Measurements from ENCODE around the gene OR10C1.
"Not testable (repeated sequence)": the region's sequence is repeated elsewhere in the genome, so short reads cannot be mapped to it uniquely, and the experiment has no call there.

Gene OR10C1, protein sequence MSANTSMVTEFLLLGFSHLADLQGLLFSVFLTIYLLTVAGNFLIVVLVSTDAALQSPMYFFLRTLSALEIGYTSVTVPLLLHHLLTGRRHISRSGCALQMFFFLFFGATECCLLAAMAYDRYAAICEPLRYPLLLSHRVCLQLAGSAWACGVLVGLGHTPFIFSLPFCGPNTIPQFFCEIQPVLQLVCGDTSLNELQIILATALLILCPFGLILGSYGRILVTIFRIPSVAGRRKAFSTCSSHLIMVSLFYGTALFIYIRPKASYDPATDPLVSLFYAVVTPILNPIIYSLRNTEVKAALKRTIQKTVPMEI

DNA sequence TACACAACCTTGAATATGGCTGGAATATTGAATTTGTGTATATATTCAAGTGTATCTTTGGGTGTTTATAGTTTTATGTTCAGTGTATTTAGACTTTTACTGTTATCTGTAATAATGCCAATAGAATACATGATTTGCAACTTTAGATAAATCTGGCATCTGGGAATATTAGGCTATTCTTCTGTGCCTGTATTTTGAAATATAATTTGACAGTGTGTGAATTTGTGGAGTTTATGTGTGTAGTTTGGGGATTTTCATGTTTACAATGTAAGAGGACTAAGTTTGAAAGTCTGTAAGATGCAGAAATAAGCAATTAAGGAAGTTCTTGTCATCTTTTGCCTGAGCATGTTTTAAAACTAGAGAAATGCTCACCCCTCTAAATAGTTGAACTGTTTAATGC lies at the start of gene OR10C1:
Gene OR10C1 (plus strand): TSS at position 301 of the 400 bp plus-strand sequence. CDS start 710 bp downstream, outside the sequence.
- no peak for DNase-seq (ENCODE audit: low read depth, low spot score)

DNA sequence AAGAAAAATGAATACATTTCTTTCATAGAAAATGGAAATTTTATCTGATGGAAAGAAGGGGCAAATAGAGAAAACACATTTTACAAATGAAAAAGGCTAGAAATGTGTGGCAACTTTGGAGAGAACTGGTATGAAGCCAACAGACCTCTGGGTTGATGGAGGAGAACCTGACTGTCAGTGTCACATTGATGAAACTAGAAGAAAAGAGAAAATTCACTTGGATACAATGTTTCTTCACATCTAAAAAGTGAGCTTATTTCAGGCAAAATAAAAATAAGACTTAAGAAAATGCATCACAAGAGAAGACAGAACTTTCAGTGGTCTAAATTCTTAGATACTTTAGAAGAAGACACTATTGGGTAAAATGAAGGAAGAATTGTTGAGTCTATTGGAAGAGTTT lies 43.8 kb upstream of the OR10C1 start, which contains the start of gene OR12D2:
Gene OR12D2 (plus strand): TSS at position 301 of the 400 bp plus-strand sequence. CDS start 1,069 bp downstream, outside the sequence.
- no peak for DNase-seq (ENCODE audit: low read depth, low spot score)

DNA sequence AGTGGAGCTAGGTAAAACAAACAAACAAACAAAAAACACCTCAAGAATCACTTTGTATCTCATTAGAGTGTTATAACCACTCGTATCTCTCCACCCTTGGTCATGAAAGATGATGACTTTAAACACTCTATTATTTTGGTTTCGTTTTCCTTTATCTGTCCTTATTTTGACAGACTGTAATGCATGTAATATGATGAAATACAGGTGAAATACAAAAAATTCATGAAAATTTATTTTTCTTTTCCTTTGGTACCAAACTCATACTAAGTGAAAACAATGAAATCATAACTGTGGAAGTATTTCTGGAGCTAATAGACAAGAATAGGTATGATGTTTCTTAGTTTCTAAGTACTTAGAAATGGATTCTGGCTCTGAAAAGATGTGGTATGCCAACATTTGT lies 39.6 kb upstream of the OR10C1 start:
- no peak for DNase-seq (ENCODE audit: low read depth, low spot score)

DNA sequence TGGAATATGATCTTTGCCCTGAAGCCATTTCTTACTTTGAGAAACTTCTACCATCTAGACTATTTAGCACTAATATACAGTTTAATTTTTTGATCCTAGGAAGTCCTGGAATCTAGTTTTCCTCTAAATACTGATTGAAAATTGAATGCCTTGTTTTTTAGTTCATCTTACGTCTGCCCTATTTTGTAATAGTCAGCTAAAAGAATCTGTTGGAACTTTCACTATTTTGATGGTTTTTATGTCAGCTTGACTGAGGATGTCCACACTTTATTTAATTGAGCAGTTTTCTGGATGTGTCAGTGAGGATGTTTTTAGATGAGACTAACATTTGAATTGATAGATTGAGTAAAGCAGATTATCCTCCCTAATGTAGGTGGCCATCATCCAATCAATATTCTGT lies 35.3 kb upstream of the OR10C1 start:
- DNase-seq (ENCODE audit: low read depth, low spot score): no peak

DNA sequence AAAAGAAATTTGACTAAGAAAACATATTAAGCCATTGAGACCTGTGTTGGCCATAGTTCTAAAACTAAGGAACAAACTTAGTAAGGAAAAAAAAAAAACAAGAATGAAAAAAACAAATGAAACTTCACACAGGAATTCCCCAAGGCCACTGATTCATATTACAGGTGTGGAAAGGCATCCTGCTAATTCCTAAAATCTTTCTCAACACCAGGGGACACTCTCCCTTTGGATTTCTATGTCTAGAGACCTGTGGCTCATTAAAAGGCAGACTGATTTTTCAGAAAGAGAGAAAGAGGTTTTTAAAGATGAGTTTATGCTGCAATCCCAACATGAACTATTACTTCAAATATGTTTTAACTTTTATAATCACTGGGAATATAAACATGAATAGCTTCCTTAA lies 24.5 kb upstream of the OR10C1 start, which contains the start of gene OR12D1:
Gene OR12D1 (plus strand): TSS at position 341 of the 400 bp plus-strand sequence.
- DNase-seq (ENCODE audit: low read depth, low spot score): no peak

DNA sequence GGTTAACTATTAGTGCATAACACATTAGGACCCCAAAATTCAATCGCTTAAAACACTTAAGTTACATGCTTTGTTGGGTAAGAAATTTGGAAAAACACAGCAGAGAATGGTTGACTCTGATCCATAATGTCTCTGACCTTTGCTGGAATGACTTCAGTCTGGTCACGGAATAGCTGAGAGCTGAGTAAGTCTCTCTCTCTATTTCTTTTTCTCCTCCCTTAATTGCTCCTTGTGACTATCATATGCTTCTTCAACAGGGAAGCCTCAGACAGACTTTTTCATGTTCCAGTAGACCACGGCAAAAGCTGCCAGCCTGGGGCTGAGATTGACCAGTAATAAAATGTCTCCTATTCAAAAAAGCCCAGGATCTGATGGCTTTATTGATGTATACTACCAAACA lies 19.6 kb upstream of the OR10C1 start:
- DNase-seq (ENCODE audit: low read depth, low spot score): no peak

DNA sequence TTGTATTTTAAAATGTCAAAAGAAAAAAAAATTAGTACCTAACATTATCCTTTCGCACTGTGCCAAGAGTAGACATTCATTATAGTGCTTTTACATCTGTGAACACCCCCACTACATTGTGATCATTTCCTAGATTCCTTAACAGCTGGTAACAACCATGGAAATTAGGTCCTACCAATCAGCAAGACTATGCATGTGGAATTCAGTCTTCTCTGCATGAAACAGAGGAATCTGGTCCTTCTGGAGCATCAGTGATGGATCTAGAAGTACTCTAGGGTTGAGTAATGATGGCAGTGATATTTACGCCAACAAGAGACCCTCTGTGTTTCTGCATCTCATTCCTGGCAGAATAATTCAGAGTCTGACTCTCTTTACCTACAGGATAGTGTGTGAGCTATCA lies 14.9 kb upstream of the OR10C1 start:
- no peak for DNase-seq (ENCODE audit: low read depth, low spot score)

DNA sequence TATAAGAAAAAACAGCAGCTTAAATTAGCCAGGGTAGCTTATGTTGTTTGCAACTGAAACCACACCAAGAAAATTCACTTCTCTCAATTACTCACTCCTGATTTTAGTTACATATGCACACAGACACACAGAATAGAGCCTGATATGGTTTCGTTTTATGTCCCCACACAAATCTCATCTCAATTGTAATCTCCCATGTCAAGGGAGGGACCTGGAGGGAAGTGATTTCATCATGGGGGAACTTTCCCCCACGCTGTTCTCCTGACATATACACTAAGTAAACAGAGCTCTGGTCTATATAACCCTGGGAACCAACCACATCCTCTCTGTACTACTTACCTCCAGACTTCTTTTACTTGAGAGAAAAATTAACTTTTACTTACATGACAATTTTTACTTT lies 14.5 kb upstream of the OR10C1 start:
- DNase-seq (ENCODE audit: low read depth, low spot score): no peak

DNA sequence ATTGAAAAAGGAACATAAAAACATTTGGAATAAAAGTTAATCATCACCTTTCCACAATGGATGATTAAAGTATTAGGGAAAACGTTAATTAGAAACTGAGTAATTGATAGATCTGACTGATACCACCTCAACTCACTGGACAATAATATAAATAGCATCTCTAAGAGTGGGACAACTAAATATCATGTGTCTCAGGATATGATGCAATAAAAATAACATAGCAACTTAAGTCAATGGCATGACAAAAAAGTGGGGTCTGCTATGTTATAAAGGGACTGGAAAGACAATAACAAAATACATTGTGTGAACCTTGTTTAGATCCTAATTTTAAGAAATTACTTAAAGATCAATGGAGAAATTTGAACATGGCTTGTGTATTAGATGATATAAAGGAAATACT lies 14.0 kb upstream of the OR10C1 start:
- DNase-seq (ENCODE audit: low read depth, low spot score): no peak

DNA sequence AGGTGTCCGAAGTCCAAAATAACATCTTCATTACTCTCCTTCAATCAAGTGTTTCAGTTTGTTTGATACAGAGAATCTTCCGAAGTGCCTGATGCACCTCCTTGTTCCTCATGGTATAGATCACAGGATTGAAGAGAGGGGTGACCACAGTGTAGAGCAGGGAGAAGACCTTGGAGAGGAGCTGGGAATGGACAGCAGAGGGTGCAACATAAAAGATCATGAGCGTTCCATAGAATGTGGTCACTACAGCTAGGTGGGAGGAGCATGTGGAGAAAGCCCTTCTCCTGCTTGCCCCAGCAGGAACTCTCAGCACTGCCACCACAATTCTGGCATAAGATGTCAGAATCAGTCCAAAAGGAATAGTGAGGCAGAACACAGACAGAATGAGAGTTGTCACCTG lies 12.5 kb upstream of the OR10C1 start:
- DNase-seq (ENCODE audit: low read depth, low spot score): no peak

DNA sequence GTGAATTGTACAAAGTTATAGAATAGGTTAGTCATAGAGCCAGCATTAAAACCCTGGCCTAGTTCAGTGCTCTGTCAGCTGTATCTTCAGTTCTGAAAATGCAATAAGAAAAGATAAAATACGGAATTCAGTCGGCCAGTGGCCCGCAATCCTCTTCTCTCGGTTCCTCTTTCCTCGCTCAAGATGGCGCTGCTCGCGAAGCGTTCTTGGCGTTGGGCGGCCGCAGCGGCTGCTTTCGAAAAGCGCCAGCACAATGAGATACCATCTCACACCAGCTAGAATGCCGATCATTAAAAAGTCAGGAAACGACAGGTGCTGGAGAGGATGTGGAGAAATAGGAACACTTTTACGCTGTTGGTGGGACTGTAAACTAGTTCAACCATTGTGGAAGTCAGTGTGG lies 2.4 kb upstream of the OR10C1 start:
- DNase-seq (ENCODE audit: low read depth, low spot score): not testable (repeated sequence)

DNA sequence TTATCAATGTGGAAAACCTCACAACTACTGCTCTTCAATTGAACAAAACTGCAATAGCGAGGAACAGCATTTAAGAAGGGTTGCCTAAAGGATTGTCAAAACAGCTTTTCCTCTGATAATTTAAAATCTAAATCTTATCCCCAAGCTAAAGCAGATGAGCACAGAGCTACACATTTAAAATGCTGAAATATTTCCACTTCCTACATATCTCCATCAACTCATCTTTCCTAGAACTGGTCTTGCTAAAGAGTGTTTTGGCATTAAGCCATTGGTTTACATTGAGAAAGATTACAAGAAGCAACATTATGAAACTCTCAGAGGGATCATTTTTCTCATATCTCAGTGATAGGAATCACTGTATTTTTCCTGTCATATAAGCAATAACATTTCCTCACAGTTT lies 3.6 kb downstream of the OR10C1 start:
- DNase-seq (ENCODE audit: low read depth, low spot score): no peak

DNA sequence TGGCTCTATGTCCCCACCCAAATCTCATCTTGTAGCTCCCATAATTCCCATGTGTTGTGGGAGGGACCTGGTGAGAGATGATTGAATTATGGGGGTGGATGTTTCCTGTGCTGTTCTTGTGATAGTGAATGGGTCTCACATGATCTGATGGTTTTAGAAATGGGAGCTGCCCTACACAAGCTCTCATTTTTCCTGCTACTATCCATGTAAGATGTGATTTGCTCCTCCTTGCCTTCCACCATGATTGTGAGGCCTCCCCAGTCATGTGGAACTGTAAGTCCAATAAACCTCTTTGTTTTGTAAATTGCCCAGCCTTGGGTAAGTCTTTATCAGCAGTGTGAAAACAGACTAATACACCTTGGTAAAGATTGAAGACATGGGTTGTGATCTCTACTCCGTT lies 4.9 kb downstream of the OR10C1 start:
- not testable (repeated sequence) for DNase-seq (ENCODE audit: low read depth, low spot score)

DNA sequence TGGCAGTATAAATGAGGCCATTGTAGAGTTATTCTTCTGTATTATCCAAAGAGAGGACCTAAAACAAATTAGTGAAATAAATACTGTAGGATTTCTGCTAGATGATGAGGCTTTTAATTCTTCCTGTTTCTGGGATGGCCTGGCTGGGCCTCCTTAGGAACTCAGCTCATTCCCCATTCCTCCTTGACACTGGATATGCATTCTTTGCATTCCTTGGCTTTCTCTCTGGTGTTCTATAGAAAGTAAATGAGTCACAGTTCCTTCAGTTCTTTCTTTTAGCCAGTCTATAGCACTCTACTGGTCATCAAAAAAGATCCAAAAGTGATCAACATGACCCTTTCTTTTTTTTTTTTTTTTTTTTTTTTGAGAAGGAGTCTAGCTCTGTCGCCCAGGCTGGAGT lies 8.6 kb downstream of the OR10C1 start:
- DNase-seq (ENCODE audit: low read depth, low spot score): no peak

DNA sequence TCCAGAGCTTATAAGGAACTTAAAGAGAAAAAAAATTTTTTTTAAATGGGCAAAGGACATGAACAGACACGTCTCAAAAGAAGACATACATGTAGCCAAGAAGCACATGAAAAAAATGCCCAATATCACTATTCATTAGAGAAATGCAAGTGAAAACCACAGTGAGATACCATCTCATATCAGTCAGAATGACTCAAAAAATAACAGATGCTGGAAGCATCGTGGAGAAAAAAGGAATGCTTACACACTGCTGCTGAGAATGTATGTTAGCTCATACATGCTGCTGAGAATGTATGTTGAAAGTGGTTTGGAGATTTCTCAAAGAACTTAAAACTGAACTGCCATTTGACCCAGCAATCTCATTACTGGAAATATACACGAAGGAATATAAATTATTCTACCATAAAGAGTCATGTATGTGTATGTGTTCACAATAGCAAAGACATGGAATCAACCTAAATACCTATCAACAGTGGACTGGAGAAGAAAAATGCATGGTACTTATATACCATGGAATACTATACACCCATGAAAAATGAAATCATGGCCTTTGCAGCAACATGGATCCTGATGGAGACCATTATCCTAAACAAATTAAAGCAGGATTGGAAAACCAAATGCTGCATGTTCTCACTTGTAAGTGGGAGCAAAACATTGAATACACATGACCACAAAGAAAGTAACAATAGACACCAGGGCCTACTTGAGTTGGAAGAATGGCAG lies 12.5 kb downstream of the OR10C1 start:
- DNase-seq (ENCODE audit: low read depth, low spot score): no peak

DNA sequence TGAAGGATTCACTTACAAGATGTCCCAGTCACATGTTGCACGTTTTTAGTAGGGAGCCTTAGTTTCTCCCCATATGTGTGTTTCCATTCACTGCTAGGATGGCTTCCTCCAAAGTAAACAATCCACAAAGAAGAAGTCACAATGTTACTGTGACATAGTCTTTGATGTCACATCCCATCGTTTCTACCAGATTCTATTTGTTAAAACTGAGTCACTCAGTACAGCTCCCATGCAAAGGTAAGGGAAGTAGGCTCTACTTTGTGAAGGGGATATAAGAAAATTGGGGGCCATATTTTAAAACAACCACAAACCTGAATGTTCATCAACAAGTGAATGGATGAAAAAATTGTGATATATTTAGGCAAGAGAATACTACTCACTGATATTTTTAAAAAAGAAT lies 17.9 kb downstream of the OR10C1 start, which contains the start of the genes OR11A1 and OR2H1:
Gene OR11A1 (minus strand): TSS at position 101 of the 400 bp plus-strand sequence. CDS start 29,430 bp downstream, outside the sequence.
Gene OR2H1 (plus strand): TSS at position 185 of the 400 bp plus-strand sequence. CDS start 4,615 bp downstream, outside the sequence.
- DNase-seq (ENCODE audit: low read depth, low spot score): no peak

DNA sequence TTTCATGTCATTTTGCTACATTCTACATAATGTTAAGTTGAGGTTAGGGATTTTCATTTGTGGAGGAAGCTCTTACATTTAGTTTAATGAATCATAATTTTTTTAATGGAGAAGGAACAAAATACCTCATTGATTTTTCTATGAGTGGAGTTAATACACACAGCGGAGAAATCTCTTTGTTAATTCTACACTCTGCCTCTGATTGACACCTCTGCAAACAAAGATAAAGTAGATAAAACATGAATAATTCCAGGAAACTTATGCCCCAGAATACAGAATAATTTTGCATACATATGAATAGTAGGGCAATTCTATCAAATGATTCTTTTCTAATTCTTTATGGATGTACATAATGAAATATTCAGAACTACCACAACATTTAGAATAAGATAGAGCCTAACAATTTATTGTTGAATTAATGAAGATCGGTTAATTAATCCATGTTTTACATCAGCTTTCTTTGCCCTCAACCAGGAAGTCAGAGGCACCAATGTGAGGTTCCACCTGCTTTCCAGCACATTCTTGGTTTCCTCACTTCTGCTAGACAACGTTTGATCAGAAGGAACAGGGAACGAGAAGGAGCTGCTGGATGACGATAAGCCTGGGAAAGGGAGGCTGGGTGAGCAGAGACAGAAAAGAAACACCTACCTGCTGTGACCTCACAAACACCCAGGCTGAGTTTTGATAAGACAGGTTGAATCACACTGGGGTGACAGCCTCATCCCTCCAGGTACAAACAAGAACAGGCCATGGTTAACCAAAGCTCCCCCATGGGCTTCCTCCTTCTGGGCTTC lies 22.1 kb downstream of the OR10C1 start:
- DNase-seq (ENCODE audit: low read depth, low spot score): no peak

DNA sequence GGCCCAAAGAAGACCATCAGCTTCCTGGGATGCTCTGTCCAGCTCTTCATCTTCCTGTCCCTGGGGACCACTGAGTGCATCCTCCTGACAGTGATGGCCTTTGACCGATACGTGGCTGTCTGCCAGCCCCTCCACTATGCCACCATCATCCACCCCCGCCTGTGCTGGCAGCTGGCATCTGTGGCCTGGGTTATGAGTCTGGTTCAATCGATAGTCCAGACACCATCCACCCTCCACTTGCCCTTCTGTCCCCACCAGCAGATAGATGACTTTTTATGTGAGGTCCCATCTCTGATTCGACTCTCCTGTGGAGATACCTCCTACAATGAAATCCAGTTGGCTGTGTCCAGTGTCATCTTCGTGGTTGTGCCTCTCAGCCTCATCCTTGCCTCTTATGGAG lies 22.9 kb downstream of the OR10C1 start:
- DNase-seq (ENCODE audit: low read depth, low spot score): no peak

DNA sequence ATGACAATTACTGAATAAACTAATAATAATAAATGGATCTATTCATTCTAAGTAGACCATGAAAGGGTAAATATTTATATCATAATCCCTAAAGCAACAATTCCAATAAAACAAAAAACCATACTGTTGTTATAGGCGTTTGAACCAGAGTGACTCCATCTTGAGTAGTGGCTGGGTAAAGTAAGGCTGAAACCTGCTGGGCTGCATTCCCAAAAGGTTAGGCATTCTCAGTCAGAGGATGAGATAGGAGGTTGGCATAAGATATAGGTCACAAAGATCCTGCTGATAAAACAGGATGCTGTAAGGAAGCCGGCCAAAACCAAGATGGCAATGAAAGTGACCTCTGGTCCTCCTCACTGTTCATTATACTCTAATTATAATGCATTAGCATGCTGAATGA lies 26.2 kb downstream of the OR10C1 start:
- no peak for DNase-seq (ENCODE audit: low read depth, low spot score)

DNA sequence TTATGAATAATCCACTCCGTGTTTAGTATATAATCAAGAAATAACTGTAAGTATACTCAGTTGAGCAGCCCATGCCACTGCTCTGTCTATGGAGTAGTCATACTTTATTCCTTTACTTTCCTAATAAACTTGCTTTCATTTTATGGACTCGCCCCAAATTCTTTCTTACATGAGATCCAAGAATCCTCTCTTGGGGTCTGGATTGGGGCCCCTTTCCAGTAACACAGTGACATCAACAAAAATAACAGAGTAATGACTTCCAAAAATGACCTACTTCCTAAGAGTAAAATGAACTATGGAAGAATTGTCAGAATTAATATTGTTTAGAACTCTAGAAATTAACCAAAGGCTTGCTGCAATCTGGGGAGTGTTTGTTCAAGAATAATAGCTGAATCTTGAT lies 26.7 kb downstream of the OR10C1 start:
- no peak for DNase-seq (ENCODE audit: low read depth, low spot score)

DNA sequence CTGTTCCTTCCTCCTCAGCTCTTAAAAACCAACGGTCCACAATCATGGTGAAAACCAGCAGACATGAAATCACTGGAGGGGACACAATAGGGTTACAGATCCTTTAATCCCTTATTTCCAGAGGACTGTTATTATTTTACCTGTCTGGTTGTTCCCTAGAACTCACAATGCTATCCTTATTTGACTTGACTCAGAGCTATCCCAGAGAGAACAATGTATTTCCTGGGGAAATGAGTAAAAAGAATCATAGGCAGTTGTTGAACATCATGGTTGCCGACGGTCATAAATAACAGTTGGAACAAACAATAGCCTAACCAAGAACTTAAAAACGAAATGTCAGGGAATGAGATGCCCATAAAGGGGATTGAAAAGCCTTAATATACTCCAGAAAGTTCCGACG lies 27.1 kb downstream of the OR10C1 start:
- no peak for DNase-seq (ENCODE audit: low read depth, low spot score)

DNA sequence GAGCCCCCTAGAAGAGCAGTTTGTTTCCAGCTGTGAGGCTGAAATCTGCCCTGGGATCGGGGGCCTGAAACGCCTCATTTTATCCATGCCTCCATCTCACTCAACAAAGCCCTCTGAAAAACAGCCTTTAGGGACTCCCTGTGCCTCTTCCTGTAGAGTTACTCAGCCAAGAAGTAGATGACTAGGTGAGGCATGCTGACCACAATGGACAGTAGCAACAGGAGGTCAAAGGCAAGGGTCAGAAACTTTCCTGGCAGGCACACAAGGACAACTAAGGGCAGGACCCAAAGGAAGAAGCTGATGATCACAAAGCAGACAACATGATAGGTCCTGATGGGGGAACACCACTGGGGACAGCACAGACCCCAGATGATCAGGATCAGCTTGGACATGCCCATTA lies 35.9 kb downstream of the OR10C1 start:
- DNase-seq (ENCODE audit: low read depth, low spot score): no peak

All from activated naive CD8-positive, alpha-beta T cell treated with anti-CD3 and anti-CD28 coated beads, Interleukin-2, amount 50 U/mL, for 16 hours (primary cell).